SU-DHL-6 (cell line): ENCODE measurements around the gene PXDN.

ENCODE experiments used
- H2AFZ ChIP-seq: fragments of 200-600 bp; sonication (generic); 2 replicates; pipeline ENCODE4 v1.6.1; 2014; ENCODE audit warnings: low read depth, mild to moderate bottlenecking, moderate library complexity, mixed read lengths, antibody characterized with exemption, low read length; ENCODE audit not compliant: severe bottlenecking
- H3F3A ChIP-seq: fragments of 200-600 bp; shearing (Covaris generic); 2 replicates; pipeline ENCODE4 v1.6.0; 2016; ENCODE audit warnings: antibody characterized with exemption, mild to moderate bottlenecking; ENCODE audit not compliant: insufficient read depth
- H3K27ac ChIP-seq: fragments of 200-600 bp; sonication (generic); 2 replicates; pipeline ENCODE4 v1.5.1; 2016; ENCODE audit warnings: low read depth, mild to moderate bottlenecking, low read length, moderate library complexity, mixed read lengths
- H3K27me3 ChIP-seq: fragments of 200-600 bp; sonication (generic), shearing (Covaris generic); 2 replicates; pipeline ENCODE4 v1.6.0; 2014; ENCODE audit warnings: mild to moderate bottlenecking, low read length
- H3K36me3 ChIP-seq: fragments of 200-600 bp; sonication (generic); 2 replicates; pipeline ENCODE4 v1.6.1; 2014; ENCODE audit warnings: mild to moderate bottlenecking, low read length, mixed read lengths
- H3K4me2 ChIP-seq: fragments of 300-600, 200-600 bp; shearing (Covaris generic), sonication (generic); 2 replicates; pipeline ENCODE4 v1.6.0; 2014; ENCODE audit warnings: low read length, low read depth, mild to moderate bottlenecking; ENCODE audit not compliant: poor library complexity, severe bottlenecking
- H3K4me3 ChIP-seq: fragments of 200-600 bp; sonication (generic); 2 replicates; pipeline ENCODE4 v1.5.1; 2014; ENCODE audit warnings: antibody characterized with exemption, low read length, mild to moderate bottlenecking, mixed read lengths; ENCODE audit not compliant: insufficient read depth, poor library complexity, severe bottlenecking
- H3K79me2 ChIP-seq: fragments of 200-600 bp; sonication (generic); 2 replicates; pipeline ENCODE4 v1.6.1; 2014; ENCODE audit warnings: mild to moderate bottlenecking, low read length, moderate library complexity; ENCODE audit not compliant: insufficient read depth
- H3K9ac ChIP-seq: fragments of 200-600 bp; sonication (generic); 2 replicates; pipeline ENCODE4 v1.7.0; 2014; ENCODE audit warnings: mild to moderate bottlenecking, low read length
- H3K9me2 ChIP-seq: fragments of 200-600 bp; sonication (generic); replicated peaks from 2 replicates; pipeline ENCODE4 v1.6.1; 2014; ENCODE audit warnings: low read length; ENCODE audit not compliant: insufficient read depth
- H3K9me3 ChIP-seq: fragments of 200-600 bp; sonication (generic); 2 replicates; pipeline ENCODE4 v1.6.1; 2014; ENCODE audit warnings: low read length, mixed read lengths; ENCODE audit not compliant: insufficient read depth
- H4K20me1 ChIP-seq: fragments of 200-600 bp; sonication (generic); 2 replicates; pipeline ENCODE4 v1.6.1; 2014; ENCODE audit warnings: low read depth, mild to moderate bottlenecking, antibody characterized with exemption, low read length, moderate library complexity, mixed read lengths
- EZH2phosphoT487 ChIP-seq: fragments of 200-600 bp; sonication (generic), shearing (Covaris generic); conservative IDR thresholded peaks from 2 replicates; pipeline ENCODE4 v1.6.1; 2018; ENCODE audit warnings: mild to moderate bottlenecking, antibody characterized with exemption, low read length, moderate library complexity, mixed read lengths
- TF ChIP-seq, protein P1 (sequence below): fragments of 200-600 bp; sonication (generic); IDR thresholded peaks from one replicate; pipeline ENCODE4 v1.5.1; 2017; ENCODE audit warnings: antibody characterized with exemption, mild to moderate bottlenecking, low read length, moderate library complexity; ENCODE audit not compliant: insufficient read depth, poor library complexity, severe bottlenecking

Gene PXDN

DNA sequence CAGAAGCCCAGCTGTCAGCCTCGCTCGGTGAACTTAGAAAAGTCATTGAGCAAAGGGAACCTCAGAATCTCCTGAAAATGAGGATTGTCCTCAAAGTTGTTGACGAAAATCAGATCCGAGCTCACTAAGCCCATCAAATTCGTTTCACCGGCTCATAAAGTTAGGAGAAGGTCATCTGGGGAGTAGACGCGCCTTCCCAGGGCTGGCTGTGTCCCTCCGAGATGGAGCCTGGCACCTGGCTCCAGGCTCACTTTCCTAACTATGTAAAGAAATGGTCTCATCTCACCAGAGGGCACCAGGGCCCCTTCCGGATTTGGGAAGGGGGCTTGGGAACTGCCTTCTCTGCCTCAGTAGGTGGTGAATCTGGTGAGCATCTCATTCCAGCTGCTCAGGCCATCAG lies 145.5 kb downstream of the PXDN start:
- TF ChIP-seq EZH2phosphoT487: no peak
- TF ChIP-seq, protein P1, sequence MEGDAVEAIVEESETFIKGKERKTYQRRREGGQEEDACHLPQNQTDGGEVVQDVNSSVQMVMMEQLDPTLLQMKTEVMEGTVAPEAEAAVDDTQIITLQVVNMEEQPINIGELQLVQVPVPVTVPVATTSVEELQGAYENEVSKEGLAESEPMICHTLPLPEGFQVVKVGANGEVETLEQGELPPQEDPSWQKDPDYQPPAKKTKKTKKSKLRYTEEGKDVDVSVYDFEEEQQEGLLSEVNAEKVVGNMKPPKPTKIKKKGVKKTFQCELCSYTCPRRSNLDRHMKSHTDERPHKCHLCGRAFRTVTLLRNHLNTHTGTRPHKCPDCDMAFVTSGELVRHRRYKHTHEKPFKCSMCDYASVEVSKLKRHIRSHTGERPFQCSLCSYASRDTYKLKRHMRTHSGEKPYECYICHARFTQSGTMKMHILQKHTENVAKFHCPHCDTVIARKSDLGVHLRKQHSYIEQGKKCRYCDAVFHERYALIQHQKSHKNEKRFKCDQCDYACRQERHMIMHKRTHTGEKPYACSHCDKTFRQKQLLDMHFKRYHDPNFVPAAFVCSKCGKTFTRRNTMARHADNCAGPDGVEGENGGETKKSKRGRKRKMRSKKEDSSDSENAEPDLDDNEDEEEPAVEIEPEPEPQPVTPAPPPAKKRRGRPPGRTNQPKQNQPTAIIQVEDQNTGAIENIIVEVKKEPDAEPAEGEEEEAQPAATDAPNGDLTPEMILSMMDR: no peak
- H3K4me3 ChIP-seq: no peak overlapping the region
- no peak overlapping the region for H2AFZ ChIP-seq
- no peak overlapping the region for H3K27ac ChIP-seq
- no peaks in the 10 kb centered on the region for H3K27me3 ChIP-seq
- H3K9ac ChIP-seq: no peak overlapping the region
- no peaks in the 10 kb centered on the region for H4K20me1 ChIP-seq
- no peak overlapping the region for H3K4me2 ChIP-seq
- H3K36me3 ChIP-seq: no peaks in the 10 kb centered on the region
- no peaks in the 10 kb centered on the region for H3F3A ChIP-seq
- H3K9me3 ChIP-seq: peaks cover 4% of the 10 kb centered on the region; the same call in 1 of the 2 replicates
- no peaks in the 10 kb centered on the region for H3K9me2 ChIP-seq
- H3K79me2 ChIP-seq: no peaks in the 10 kb centered on the region

DNA sequence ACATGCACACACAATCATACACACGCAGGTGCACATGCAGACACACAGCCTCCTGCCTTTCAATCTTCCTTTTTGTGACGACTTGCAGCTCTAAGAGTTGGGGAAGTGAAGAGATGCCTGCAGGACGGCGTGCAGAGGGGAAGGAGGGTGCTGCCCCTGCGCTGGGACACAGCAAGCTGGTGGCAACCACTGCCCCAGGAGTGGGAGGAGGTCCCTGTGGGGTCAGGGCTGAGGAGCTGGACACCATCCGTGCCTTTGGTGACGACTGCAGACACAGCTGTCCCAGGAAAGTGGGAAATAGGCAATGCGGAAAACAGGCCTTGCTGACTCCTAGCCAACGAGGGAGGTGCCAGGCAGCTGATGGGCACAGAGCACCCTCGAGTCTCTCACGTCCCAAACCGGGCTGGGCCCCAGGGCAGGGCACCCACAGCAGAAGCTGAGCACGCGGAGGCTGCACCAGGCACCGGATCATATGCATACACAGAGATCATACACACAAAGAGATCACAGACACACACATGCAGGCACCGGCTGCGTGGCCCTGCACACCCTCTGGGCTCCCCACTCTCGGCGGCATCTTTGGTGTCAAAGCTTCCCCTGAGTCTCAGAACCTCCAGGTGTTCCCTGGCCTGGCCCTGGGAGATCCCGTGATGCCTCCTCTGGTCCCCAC lies 146.1 kb downstream of the PXDN start:
- no peak overlapping the region for H3K4me3 ChIP-seq
- TF ChIP-seq, protein P1: no peak
- TF ChIP-seq EZH2phosphoT487: no peak
- no peaks in the 10 kb centered on the region for H3K79me2 ChIP-seq
- H3K9me2 ChIP-seq: no peaks in the 10 kb centered on the region
- no peak overlapping the region for H2AFZ ChIP-seq
- no peaks in the 10 kb centered on the region for H3K36me3 ChIP-seq
- H3K9ac ChIP-seq: no peak overlapping the region
- no peaks in the 10 kb centered on the region for H3F3A ChIP-seq
- H4K20me1 ChIP-seq: no peaks in the 10 kb centered on the region
- no peaks in the 10 kb centered on the region for H3K27me3 ChIP-seq
- peaks cover 4% of the 10 kb centered on the region; the same call in 1 of the 2 replicates for H3K9me3 ChIP-seq
- no peak overlapping the region for H3K4me2 ChIP-seq
- no peak overlapping the region for H3K27ac ChIP-seq

DNA sequence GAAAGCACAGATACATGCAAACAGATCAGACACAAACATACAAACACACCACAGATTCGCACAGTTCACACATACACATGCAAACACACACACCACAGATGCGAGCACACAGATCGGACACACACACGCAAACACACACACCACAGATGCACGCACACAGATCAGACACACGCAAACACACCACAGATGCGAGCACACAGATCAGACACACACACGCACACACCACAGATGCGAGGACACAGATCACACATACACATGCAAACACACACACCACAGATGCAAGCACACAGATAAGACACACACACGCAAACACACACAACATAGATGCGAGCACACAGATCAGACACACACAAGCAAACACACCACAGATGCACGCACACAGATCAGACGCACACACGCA lies 149.0 kb downstream of the PXDN start:
- TF ChIP-seq EZH2phosphoT487: no peak
- TF ChIP-seq, protein P1: no peak
- Histone ChIP-seq H4K20me1 (no peaks in the 10 kb centered on the region), H3K27me3 (no peaks in the 10 kb centered on the region), H3K36me3 (no peaks in the 10 kb centered on the region), H3K79me2 (no peaks in the 10 kb centered on the region), H3F3A (no peaks in the 10 kb centered on the region), H2AFZ (no peak overlapping the region), H3K9me3 (peaks cover 4% of the 10 kb centered on the region; the same call in 1 of the 2 replicates), H3K9ac (no peak overlapping the region), H3K9me2 (no peaks in the 10 kb centered on the region), H3K27ac (no peak overlapping the region), H3K4me3 (no peak overlapping the region), H3K4me2 (no peak overlapping the region)
